Panc1 (cell line): ENCODE measurements around the gene PLA1A.

ENCODE experiments used
- CTCF ChIP-seq: fragments of 450-650 bp; IDR thresholded peaks from 2 replicates; pipeline ENCODE4 v1.5.1; 2017; ENCODE audit warnings: mild to moderate bottlenecking
- POLR2AphosphoS5 ChIP-seq: IDR thresholded peaks from 2 replicates; pipeline ENCODE4 v1.6.1; 2012; ENCODE audit warnings: mild to moderate bottlenecking, low read depth, low read length, moderate library complexity
- REST ChIP-seq, 2 experiments: IDR thresholded peaks; 2 replicates each; pipeline ENCODE4 v1.6.1; 2011 to 2012; ENCODE audit warnings: low read depth in 2 of 2, control low read depth in 1 of 2, low read length in 1 of 2, mild to moderate bottlenecking in 1 of 2, moderate library complexity in 1 of 2; ENCODE audit not compliant: insufficient read depth in 1 of 2
- SIN3A ChIP-seq: IDR thresholded peaks from 2 replicates; pipeline ENCODE4 v1.6.1; 2012; ENCODE audit warnings: low read depth, mild to moderate bottlenecking, low read length, moderate library complexity, borderline replicate concordance; ENCODE audit not compliant: insufficient read depth
- TCF7L2 ChIP-seq: IDR thresholded peaks from 2 replicates; pipeline ENCODE4 v1.6.1; 2011; ENCODE audit warnings: mild to moderate bottlenecking, low read depth, low read length, inconsistent platforms

GRCh38 chr3:119569156-119569555 lies 28.5 kb upstream of the PLA1A start:
- no peak for TF ChIP-seq CTCF
- TF ChIP-seq POLR2AphosphoS5 = no peak
- TF ChIP-seq REST (IDR thresholded peaks at IDR 0.05; ENCODE audit: insufficient read depth in 1 of 2, low read depth in 2 of 2, low read length in 1 of 2) = no peak
- no peak for TF ChIP-seq TCF7L2
- no peak for TF ChIP-seq SIN3A
